ENCODE data around the gene ATP11A. TPM values are rescaled to one million over a fixed set of nuclear protein-coding genes. Genes with fewer than 3 reads are reported as not detected.

The ATP11A gene
- total RNA-seq, 1 donor from 2014 or later = 96.5 TPM

- intact Hi-C loops (cut with DNase I) = loop anchor here (5.0 kb wide), 2 partner anchors 46 to 134 kb away; no protein-coding TSS in a partner anchor
Measured at GRCh38 chr13:112687836-112688559, 1.8 kb upstream of the ATP11A start.

GRCh38 chr13:112688560-112689302, 1.1 kb upstream of the ATP11A start:
- intact Hi-C loops (cut with DNase I) = loop anchor here (5.0 kb wide), 2 partner anchors 46 to 134 kb away; no protein-coding TSS in a partner anchor
- DNase-seq (ENCODE audit: low spot score) = peak; percentile 86

More at GRCh38 chr13:112687836-112688559, 1.8 kb upstream of the ATP11A start:
- no peak for DNase-seq (ENCODE audit: low spot score)

- no peak for DNase-seq (ENCODE audit: low spot score)
- intact Hi-C loops (cut with DNase I) = loop anchor here (2.0 to 5.0 kb wide), 3 partner anchors 20 to 82 kb away; no protein-coding TSS in a partner anchor
Measured at GRCh38 chr13:112690283-112690929, 568 bp downstream of the ATP11A start.

GRCh38 chr13:112692104-112692503, 2.3 kb downstream of the ATP11A start:
- intact Hi-C loops (cut with DNase I) = loop anchor here (5.0 kb wide), 2 partner anchors 35 to 80 kb away; no protein-coding TSS in a partner anchor
- DNase-seq (ENCODE audit: low spot score) = no peak

- intact Hi-C loops (cut with DNase I) = loop anchor here (5.0 kb wide), 2 partner anchors 35 to 80 kb away; no protein-coding TSS in a partner anchor
- no peak for DNase-seq (ENCODE audit: low spot score)
Measured at GRCh38 chr13:112692586-112692985, 2.7 kb downstream of the ATP11A start.

DNA sequence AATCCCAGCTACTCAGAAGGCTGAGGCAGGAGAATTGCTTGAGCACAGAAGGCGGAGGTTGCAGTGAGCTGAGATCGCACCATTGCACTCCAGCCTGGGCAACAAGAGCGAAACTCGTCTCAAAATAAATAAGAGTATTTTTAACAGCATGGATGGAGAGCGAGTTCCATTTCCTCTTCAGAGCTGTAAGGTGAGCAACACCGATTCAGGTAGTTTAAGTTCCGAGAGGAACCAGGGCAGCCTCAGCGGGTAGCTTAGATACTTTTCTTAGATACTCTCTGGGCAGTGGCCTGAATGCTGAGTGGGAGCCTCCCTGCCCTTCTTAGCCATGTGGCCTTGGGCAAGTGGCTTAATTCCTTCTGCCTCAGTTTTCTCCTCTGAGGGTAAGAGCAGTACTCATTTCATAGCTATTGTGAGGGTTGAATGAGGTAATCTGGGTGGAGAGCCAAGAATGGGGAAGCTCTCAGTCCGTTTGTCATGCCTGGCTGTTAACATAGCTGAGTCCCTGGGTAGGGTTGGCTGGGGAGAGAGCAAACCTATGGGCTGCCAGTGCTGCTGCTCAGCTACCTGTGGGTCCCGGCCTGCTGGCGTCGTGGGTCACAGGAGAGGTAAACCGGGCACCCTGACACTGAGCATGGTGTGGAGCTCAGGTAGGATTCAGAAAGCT, 4.1 kb downstream of the ATP11A start:
- DNase-seq (ENCODE audit: low spot score) = no peak
- intact Hi-C loops (cut with DNase I) = loop anchor here (5.0 kb wide), 2 partner anchors 33 to 78 kb away; no protein-coding TSS in a partner anchor

DNA sequence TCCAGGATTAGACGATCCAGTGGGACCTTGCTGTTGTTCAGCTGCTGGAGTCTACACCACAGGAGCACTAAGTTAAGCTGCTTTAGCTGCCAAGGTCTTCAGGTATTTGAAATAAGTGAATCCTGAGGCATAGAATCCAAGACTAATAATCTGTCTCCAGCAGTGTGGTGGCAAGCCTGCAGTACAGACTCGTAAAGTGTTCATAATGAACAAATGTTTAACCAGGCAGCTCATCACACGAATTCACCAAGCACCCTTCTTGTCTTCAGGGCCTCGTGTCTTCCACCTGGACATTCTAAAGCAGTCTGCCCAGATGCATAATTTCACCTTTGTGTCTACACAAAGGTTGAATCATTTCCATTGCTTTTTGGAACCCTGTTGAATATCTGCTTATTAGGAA, 5.3 kb downstream of the ATP11A start:
- intact Hi-C loops (cut with DNase I) = no loop called here
- DNase-seq (ENCODE audit: low spot score) = no peak

GRCh38 chr13:112696001-112696868, 6.4 kb downstream of the ATP11A start:
- intact Hi-C loops (cut with DNase I) = no loop called here

GRCh38 chr13:112696869-112697465, 7.1 kb downstream of the ATP11A start:
- intact Hi-C loops (cut with DNase I) = no loop called here
- no peak for DNase-seq (ENCODE audit: low spot score)

More at GRCh38 chr13:112696001-112696868, 6.4 kb downstream of the ATP11A start:
- DNase-seq (ENCODE audit: low spot score) = peak; percentile 71

DNA sequence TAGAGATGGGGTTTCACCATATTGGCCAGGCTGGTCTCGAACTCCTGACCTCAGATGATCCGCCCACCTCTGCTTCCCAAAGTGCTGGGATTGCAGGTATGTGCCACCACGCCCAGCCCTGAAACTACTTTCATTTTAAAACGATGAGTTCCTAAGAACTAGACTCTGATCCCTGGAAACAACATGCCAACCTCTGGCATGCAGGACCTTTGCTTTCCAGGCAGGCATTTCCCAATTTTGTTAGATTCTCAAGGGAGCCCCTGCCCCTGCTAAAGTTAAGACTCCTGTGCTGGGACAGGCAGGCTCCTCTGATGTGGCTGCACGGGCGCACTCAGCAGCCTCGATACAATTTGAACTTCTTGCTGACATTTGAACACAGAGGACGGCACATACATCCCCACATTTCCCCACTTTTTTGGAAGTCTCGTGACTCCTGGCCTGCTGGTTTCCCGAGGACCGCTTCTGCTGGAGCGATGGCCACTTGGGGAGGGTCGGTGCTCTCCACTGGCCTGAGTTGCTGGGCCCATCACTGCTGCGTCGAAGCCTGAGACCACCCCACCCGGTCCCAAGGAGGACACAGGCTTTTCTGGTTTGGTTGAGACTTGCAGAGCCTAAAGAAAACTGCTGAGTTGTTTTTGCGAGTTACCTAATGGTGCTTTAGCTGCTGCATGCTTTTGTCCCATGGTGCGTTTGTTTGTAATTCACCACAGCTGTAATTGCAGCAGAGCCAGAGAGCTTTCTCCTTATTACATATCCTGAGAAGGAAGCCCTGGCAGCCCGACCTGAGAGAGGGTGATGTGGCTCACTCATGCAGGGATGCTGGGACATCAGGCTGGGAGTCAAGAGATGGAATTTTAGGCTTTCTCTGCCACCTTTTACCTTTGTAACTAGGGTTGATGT, 8.2 kb downstream of the ATP11A start:
- no peak for DNase-seq (ENCODE audit: low spot score)
- intact Hi-C loops (cut with DNase I) = no loop called here

DNA sequence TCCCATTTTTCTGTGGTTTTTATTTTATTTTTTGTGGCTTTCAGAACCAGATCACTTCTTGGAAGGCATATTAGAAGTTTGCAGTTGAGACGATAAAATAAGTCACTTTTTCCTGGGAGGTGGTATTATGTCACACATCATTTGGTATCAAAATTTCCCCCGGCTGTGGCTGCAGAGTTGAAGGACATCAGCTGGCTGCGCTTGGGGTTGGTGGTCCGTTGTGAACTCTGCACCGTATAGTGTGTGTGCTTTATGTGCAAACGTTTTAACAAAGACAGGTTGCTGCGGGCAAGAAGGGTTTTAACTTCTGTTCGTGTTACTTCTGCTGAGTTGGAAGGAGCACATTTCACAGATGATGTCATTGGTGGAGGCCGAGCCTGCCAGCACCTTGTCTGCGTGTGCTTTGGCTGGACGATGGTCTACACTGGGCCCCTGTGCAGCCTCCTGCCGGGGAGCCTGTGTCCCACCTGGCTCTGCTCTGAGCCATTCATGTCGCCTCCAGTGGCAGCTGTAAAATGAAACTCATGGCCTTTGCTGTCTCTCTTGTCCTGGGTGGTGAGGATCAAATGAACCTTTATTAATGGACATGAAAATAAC, 9.6 kb downstream of the ATP11A start:
- no peak for DNase-seq (ENCODE audit: low spot score)
- intact Hi-C loops (cut with DNase I) = no loop called here

GRCh38 chr13:112700291-112701060, 10.6 kb downstream of the ATP11A start:
- intact Hi-C loops (cut with DNase I) = no loop called here
- DNase-seq (ENCODE audit: low spot score) = no peak

GRCh38 chr13:112702341-112702985, 12.6 kb downstream of the ATP11A start:
- DNase-seq (ENCODE audit: low spot score) = no peak
- intact Hi-C loops (cut with DNase I) = no loop called here

- DNase-seq (ENCODE audit: low spot score) = no peak
- intact Hi-C loops (cut with DNase I) = no loop called here
Measured at GRCh38 chr13:112702986-112703379, 13.1 kb downstream of the ATP11A start.

- intact Hi-C loops (cut with DNase I) = no loop called here
- DNase-seq (ENCODE audit: low spot score) = no peak
Measured at GRCh38 chr13:112703449-112704284, 13.8 kb downstream of the ATP11A start.
